OCI-LY1 (cell line): ENCODE data around the gene CDHR5.

Source experiments
- H2AFZ ChIP-seq: fragments of 200-600 bp; sonication (generic), shearing (Covaris generic); 2 replicates; pipeline ENCODE4 v1.6.0; 2014; ENCODE audit warnings: antibody characterized with exemption, mild to moderate bottlenecking, low read length
- H3F3A ChIP-seq: fragments of 200-600 bp; sonication (generic), shearing (Covaris generic); 2 replicates; pipeline ENCODE4 v1.6.0; 2014; ENCODE audit warnings: mild to moderate bottlenecking, antibody characterized with exemption, low read length, moderate library complexity; ENCODE audit not compliant: insufficient read depth
- H3K27ac ChIP-seq: fragments of 200-600 bp; sonication (generic); 2 replicates; pipeline ENCODE4 v1.5.1; 2014; ENCODE audit warnings: low read length, mixed run types, mild to moderate bottlenecking, low read depth; ENCODE audit not compliant: poor library complexity, severe bottlenecking
- H3K27me3 ChIP-seq: fragments of 200-600 bp; sonication (generic); 2 replicates; pipeline ENCODE4 v1.6.0; 2014; ENCODE audit warnings: antibody characterized with exemption, mild to moderate bottlenecking, low read length, moderate library complexity; ENCODE audit not compliant: insufficient read depth
- H3K36me3 ChIP-seq: fragments of 200-600 bp; sonication (generic); 2 replicates; pipeline ENCODE4 v1.6.1; 2014; ENCODE audit warnings: mild to moderate bottlenecking, antibody characterized with exemption, low read length, moderate library complexity, mixed read lengths; ENCODE audit not compliant: insufficient read depth
- H3K4me1 ChIP-seq: fragments of 200-600 bp; sonication (generic); 2 replicates; pipeline ENCODE4 v1.5.1; 2014; ENCODE audit warnings: mild to moderate bottlenecking, low read length, moderate library complexity; ENCODE audit not compliant: insufficient read depth, severe bottlenecking
- H3K4me2 ChIP-seq: fragments of 200-600 bp; sonication (generic), shearing (Covaris generic); 2 replicates; pipeline ENCODE4 v1.6.1; 2014; ENCODE audit warnings: low read length
- H3K4me3 ChIP-seq: fragments of 200-600 bp; sonication (generic); 2 replicates; pipeline ENCODE4 v1.5.1; 2014; ENCODE audit warnings: low read length, low read depth, mild to moderate bottlenecking, mixed read lengths; ENCODE audit not compliant: poor library complexity, severe bottlenecking
- H3K79me2 ChIP-seq: fragments of 200-600 bp; shearing (Covaris generic); 2 replicates; pipeline ENCODE4 v1.6.1; 2016; ENCODE audit warnings: mixed run types, low read length, mixed read lengths; ENCODE audit not compliant: insufficient read depth
- H3K9ac ChIP-seq: fragments of 200-600 bp; sonication (generic), shearing (Covaris generic); 2 replicates; pipeline ENCODE4 v1.6.1; 2014; ENCODE audit warnings: mild to moderate bottlenecking, low read length, mixed read lengths
- H3K9me2 ChIP-seq: fragments of 200-600 bp; sonication (generic), shearing (Covaris generic); 2 replicates; pipeline ENCODE4 v1.6.1; 2014; ENCODE audit warnings: low read depth, mild to moderate bottlenecking, low read length, mixed read lengths
- H3K9me3 ChIP-seq: fragments of 200-600 bp; shearing (Covaris generic); 2 replicates; pipeline ENCODE4 v1.6.1; 2014; ENCODE audit warnings: low read length, mixed read lengths
- H4K20me1 ChIP-seq: fragments of 200-600 bp; sonication (generic), shearing (Covaris generic); 2 replicates; pipeline ENCODE4 v1.6.0; 2016; ENCODE audit warnings: mild to moderate bottlenecking, low read length; ENCODE audit not compliant: insufficient read depth
- EZH2 ChIP-seq: fragments of 200-600 bp; sonication (generic), shearing (Covaris generic); IDR thresholded peaks from 2 replicates; pipeline ENCODE4 v1.8.0; 2017; ENCODE audit warnings: borderline replicate concordance, mixed run types, mild to moderate bottlenecking, antibody characterized with exemption, low read length, moderate library complexity, mixed read lengths
- TF ChIP-seq, protein P1 (sequence below): fragments of 200-600 bp; sonication (generic), shearing (Covaris generic); IDR thresholded peaks from 2 replicates; pipeline ENCODE4 v1.5.1; 2017; ENCODE audit warnings: mild to moderate bottlenecking, antibody characterized with exemption, low read length, moderate library complexity, mixed read lengths

Gene CDHR5

GRCh38 chr11:579830-580601 lies 44.7 kb downstream of the CDHR5 start:
- Histone ChIP-seq H3K9me3 (no peaks in the 10 kb centered on the region), H3K27ac (no peak overlapping the region), H3K36me3 (peaks cover 30% of the 10 kb centered on the region), H3K79me2 (peaks cover 50% of the 10 kb centered on the region), H2AFZ (no peak overlapping the region), H3K9ac (no peak overlapping the region), H3K9me2 (no peaks in the 10 kb centered on the region), H4K20me1 (no peaks in the 10 kb centered on the region), H3K4me3 (no peak overlapping the region), H3F3A (no peaks in the 10 kb centered on the region), H3K4me2 (no peak overlapping the region; the same call in 1 of the 2 replicates), H3K27me3 (no peaks in the 10 kb centered on the region), H3K4me1 (peaks cover 36% of the 10 kb centered on the region)
- no peak for TF ChIP-seq EZH2
- TF ChIP-seq, protein P1, sequence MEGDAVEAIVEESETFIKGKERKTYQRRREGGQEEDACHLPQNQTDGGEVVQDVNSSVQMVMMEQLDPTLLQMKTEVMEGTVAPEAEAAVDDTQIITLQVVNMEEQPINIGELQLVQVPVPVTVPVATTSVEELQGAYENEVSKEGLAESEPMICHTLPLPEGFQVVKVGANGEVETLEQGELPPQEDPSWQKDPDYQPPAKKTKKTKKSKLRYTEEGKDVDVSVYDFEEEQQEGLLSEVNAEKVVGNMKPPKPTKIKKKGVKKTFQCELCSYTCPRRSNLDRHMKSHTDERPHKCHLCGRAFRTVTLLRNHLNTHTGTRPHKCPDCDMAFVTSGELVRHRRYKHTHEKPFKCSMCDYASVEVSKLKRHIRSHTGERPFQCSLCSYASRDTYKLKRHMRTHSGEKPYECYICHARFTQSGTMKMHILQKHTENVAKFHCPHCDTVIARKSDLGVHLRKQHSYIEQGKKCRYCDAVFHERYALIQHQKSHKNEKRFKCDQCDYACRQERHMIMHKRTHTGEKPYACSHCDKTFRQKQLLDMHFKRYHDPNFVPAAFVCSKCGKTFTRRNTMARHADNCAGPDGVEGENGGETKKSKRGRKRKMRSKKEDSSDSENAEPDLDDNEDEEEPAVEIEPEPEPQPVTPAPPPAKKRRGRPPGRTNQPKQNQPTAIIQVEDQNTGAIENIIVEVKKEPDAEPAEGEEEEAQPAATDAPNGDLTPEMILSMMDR = no peak

- H3K79me2 ChIP-seq = peaks cover 50% of the 10 kb centered on the region
- no peaks in the 10 kb centered on the region for H3K9me2 ChIP-seq
- peak overlapping the region; percentile 99; the same call in 1 of the 2 replicates for H3K9ac ChIP-seq
- no peak overlapping the region for H2AFZ ChIP-seq
- peak overlapping the region; percentile 93 for H3K4me2 ChIP-seq
- H4K20me1 ChIP-seq = no peaks in the 10 kb centered on the region
- H3K4me1 ChIP-seq = peaks cover 47% of the 10 kb centered on the region
- no peaks in the 10 kb centered on the region for H3F3A ChIP-seq
- no peaks in the 10 kb centered on the region for H3K27me3 ChIP-seq
- TF ChIP-seq, protein P1 = no peak
- no peak for TF ChIP-seq EZH2
- H3K4me3 ChIP-seq = peak overlapping the region; percentile 99
- peaks cover 19% of the 10 kb centered on the region for H3K36me3 ChIP-seq
- H3K9me3 ChIP-seq = no peaks in the 10 kb centered on the region
- peak overlapping the region; percentile 55 for H3K27ac ChIP-seq
Observed at GRCh38 chr11:578276-579035, 46.3 kb downstream of the CDHR5 start.

DNA sequence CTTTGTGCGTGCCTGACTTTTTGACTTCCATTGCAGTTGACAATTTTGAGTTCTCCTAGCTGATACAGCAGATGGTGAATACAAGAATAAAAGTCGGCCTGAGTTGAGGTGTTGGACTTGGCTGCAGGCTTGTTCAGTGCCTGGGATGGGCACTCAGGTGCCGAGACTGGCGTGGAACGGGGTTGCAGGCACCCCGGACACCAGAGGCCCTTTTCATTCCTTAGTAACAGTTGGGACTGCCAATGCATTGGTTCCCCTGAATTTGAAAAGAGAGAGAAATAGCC lies 47.2 kb downstream of the CDHR5 start:
- Histone ChIP-seq H3K27me3 (no peaks in the 10 kb centered on the region), H3K9ac (peak overlapping the region; percentile 99), H3K36me3 (peaks cover 13% of the 10 kb centered on the region), H3K4me2 (peak overlapping the region; percentile 93), H3F3A (no peaks in the 10 kb centered on the region), H2AFZ (no peak overlapping the region), H3K4me3 (peak overlapping the region; percentile 99), H3K79me2 (peaks cover 50% of the 10 kb centered on the region), H3K9me3 (no peaks in the 10 kb centered on the region), H4K20me1 (no peaks in the 10 kb centered on the region), H3K27ac (no peak overlapping the region), H3K9me2 (no peaks in the 10 kb centered on the region), H3K4me1 (peaks cover 47% of the 10 kb centered on the region)
- TF ChIP-seq, protein P1 = no peak
- TF ChIP-seq EZH2 = no peak
